ENCODE data around the gene PLEKHO2. TPM values are rescaled to one million over a fixed set of nuclear protein-coding genes. Genes with fewer than 3 reads are reported as not detected.

The PLEKHO2 gene
- polyA plus RNA-seq, 1 of the 3 experiments (the other 2 are of a cell fraction) = 7.8 TPM

DNA sequence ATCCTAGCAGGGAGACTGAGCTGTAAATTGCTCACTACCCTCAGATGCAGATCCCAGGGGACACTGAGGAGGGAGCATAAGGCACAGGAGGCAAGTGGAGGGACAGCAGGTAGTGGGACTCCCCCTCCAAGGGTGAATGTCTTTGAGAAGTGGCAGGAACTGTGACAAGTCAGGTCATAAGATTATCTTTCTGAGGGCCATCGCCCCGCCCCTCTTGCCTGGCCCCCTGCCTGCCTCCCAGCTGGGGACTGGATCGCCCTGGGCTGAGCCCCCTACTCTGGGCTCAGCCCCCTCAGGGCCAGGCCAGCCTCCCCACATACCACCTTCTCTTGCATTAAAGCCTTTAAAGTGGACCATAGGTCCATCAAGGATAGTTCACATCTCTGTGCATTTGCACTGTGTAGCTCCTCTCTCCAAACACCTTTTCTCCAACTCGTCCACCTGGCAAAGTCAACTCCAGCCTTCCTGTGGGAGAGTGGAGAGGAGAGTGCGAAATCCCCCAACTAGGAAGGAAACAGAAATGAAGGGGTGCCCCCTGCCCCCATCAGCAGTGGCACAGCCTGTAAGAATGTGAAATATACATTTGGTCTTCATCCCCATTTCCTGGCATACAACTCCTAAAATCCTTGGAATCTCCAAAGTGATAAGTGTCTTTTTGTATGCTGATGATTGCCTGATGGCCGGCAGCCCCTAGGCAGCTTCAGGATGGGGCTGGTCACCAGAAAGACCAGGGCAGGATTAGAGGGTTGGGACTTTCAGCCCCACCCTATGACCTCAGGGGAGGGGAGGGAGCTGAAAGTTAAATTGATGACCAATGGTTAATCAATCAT, 31.0 kb upstream of the PLEKHO2 start:
- Histone ChIP-seq H2AFZ (ENCODE audit: low read depth) (peak overlapping the region; percentile 59; the same call in 1 of the 2 replicates), H3K4me1 (ENCODE audit: control insufficient read depth in 1 of 2, insufficient read depth in 2 of 2, low read depth in 1 of 2, low read length in 1 of 2) (peaks cover 0 to 14% of the 10 kb centered on the region in 2 experiments; a peak in 2 of 4 replicates), H3K9me3 (no peaks in the 10 kb centered on the region), H3K36me3 (replicated peaks in 1 of 2; ENCODE audit: control insufficient read depth in 1 of 2, insufficient read depth in 2 of 2, low read length in 1 of 2) (no peaks in the 10 kb centered on the region), H3K4me3 (ENCODE audit: low read depth in 2 of 2, low read length in 1 of 2) (no peak overlapping the region), H3K27ac (ENCODE audit: low read depth in 2 of 2, low read length in 1 of 2) (no peak overlapping the region), H3K4me2 (no peak overlapping the region), H3F3A (replicated peaks; ENCODE audit: insufficient read depth) (no peaks in the 10 kb centered on the region), H3K27me3 (ENCODE audit: insufficient read depth) (no peaks in the 10 kb centered on the region), H3K9me2 (no peaks in the 10 kb centered on the region), H3K9ac (no peak overlapping the region), H4K20me1 (ENCODE audit: insufficient read depth) (no peaks in the 10 kb centered on the region), H3K79me2 (ENCODE audit: insufficient read depth) (no peaks in the 10 kb centered on the region)
- POLR2A ChIA-PET = interaction anchor here (1.0 kb wide), 1 partner anchor 9 kb away, joined by 3 read pairs; no protein-coding TSS in a partner anchor
- DNase-seq = peak; percentile 19
- TF ChIP-seq RAD21 (IDR thresholded peaks at IDR 0.05; ENCODE audit: low read length) (no peak), TAF1 (IDR thresholded peaks at IDR 0.05; ENCODE audit: borderline replicate concordance, low read depth, low read length) (no peak), POLR2AphosphoS5 (IDR thresholded peaks at IDR 0.05; ENCODE audit: low read depth, low read length) (no peak), EP300 (IDR thresholded peaks at IDR 0.05; ENCODE audit: borderline replicate concordance in 1 of 2, low read depth in 1 of 2, low read length in 1 of 2) (no peak)
- TF ChIP-seq, protein P1, sequence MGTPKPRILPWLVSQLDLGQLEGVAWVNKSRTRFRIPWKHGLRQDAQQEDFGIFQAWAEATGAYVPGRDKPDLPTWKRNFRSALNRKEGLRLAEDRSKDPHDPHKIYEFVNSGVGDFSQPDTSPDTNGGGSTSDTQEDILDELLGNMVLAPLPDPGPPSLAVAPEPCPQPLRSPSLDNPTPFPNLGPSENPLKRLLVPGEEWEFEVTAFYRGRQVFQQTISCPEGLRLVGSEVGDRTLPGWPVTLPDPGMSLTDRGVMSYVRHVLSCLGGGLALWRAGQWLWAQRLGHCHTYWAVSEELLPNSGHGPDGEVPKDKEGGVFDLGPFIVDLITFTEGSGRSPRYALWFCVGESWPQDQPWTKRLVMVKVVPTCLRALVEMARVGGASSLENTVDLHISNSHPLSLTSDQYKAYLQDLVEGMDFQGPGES (IDR thresholded peaks at IDR 0.05; ENCODE audit: low read depth, low read length) = no peak
- 87% methylated on average over 4 of the region's 6 CpGs for WGBS (ENCODE audit: low lambda C conversion rate)
- CTCF ChIA-PET = interaction anchor here (0.6 to 9.5 kb wide), 32 partner anchors 10 to 489 kb away, joined by 3 to 286 read pairs (median 6); partner anchors contain the start of gene RBPMS2

DNA sequence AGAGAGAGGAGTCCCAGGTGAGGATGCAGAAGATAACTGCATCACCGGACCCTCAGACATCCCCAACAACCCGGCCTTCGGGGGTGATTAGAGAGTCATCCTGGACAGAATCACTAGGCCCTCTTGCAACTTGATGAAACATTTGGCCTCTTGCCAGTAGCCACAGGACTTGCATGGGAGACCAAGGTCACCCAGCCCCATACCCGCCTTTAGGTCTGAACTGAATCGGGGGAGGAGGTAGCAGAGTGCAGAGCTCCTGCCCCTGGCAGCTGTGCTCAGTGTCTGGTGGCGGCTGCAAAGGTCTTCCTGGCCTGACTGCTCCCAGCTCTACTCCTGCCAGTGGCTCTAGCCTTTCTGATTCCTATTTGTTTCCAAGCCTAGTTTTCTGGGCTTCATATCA, 28.6 kb upstream of the PLEKHO2 start:
- H3K9ac ChIP-seq = no peak overlapping the region
- H3K4me2 ChIP-seq = no peak overlapping the region
- H3K4me3 ChIP-seq (ENCODE audit: low read depth in 2 of 2, low read length in 1 of 2) = no peak overlapping the region
- H3K4me1 ChIP-seq (ENCODE audit: control insufficient read depth in 1 of 2, insufficient read depth in 2 of 2, low read depth in 1 of 2, low read length in 1 of 2) = peaks cover 0 to 14% of the 10 kb centered on the region in 2 experiments; a peak in 2 of 4 replicates
- H2AFZ ChIP-seq (ENCODE audit: low read depth) = no peak overlapping the region
- H3K36me3 ChIP-seq (replicated peaks in 1 of 2; ENCODE audit: control insufficient read depth in 1 of 2, insufficient read depth in 2 of 2, low read length in 1 of 2) = no peaks in the 10 kb centered on the region
- H3K27ac ChIP-seq (ENCODE audit: low read depth in 2 of 2, low read length in 1 of 2) = peak overlapping the region in 1 of 2 experiments; percentile 77; a peak in 2 of 4 replicates
- H3K27me3 ChIP-seq (ENCODE audit: insufficient read depth) = no peaks in the 10 kb centered on the region
- ChIA-PET POLR2A (interaction anchor here (1.4 to 1.9 kb wide), 2 partner anchors 12 to 80 kb away, joined by 5 to 6 read pairs; partner anchors contain the start of gene PIF1), CTCF (interaction anchor here (0.9 to 9.5 kb wide), 4 partner anchors 11 to 118 kb away, joined by 3 to 286 read pairs (median 4); partner anchors contain the start of gene PIF1)
- peak; percentile 84 for DNase-seq
- no peaks in the 10 kb centered on the region for H4K20me1 ChIP-seq (ENCODE audit: insufficient read depth)
- WGBS (ENCODE audit: low lambda C conversion rate) = 60% methylated on average over 1 of the region's 6 CpGs
- H3F3A ChIP-seq (replicated peaks; ENCODE audit: insufficient read depth) = no peaks in the 10 kb centered on the region
- H3K9me2 ChIP-seq = no peaks in the 10 kb centered on the region
- no peaks in the 10 kb centered on the region for H3K79me2 ChIP-seq (ENCODE audit: insufficient read depth)
- H3K9me3 ChIP-seq = no peaks in the 10 kb centered on the region
- TF ChIP-seq GABPA (IDR thresholded peaks at IDR 0.05; ENCODE audit: low read depth) (no peak), EZH2phosphoT487 (IDR thresholded peaks at IDR 0.05; ENCODE audit: borderline replicate concordance, low read depth) (no peak), YY1 (IDR thresholded peaks at IDR 0.05; ENCODE audit: low read depth) (no peak), NFIC (IDR thresholded peaks at IDR 0.05; ENCODE audit: borderline replicate concordance) (peak; percentile 69), FOSL2 (IDR thresholded peaks at IDR 0.05; ENCODE audit: borderline replicate concordance, low read depth) (no peak), NRF1 (IDR thresholded peaks at IDR 0.05; ENCODE audit: low read depth, low read length) (no peak), SIN3A (IDR thresholded peaks at IDR 0.05; ENCODE audit: borderline replicate concordance, low read depth, low read length) (no peak), EP300 (IDR thresholded peaks at IDR 0.05; ENCODE audit: borderline replicate concordance in 1 of 2, low read depth in 1 of 2, low read length in 1 of 2) (peak in 1 of 2 experiments; percentile 40; a peak in 2 of 4 replicates), MEF2A (IDR thresholded peaks at IDR 0.05; ENCODE audit: borderline replicate concordance, low read depth) (no peak), FOXM1 (IDR thresholded peaks at IDR 0.05; ENCODE audit: low read depth) (no peak), TCF12 (IDR thresholded peaks at IDR 0.05) (no peak)
- TF ChIP-seq, protein P2, sequence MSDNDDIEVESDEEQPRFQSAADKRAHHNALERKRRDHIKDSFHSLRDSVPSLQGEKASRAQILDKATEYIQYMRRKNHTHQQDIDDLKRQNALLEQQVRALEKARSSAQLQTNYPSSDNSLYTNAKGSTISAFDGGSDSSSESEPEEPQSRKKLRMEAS (IDR thresholded peaks at IDR 0.05; ENCODE audit: low read depth) = no peak
- TF ChIP-seq, protein P1 (IDR thresholded peaks at IDR 0.05; ENCODE audit: low read depth, low read length) = no peak
- TF ChIP-seq, protein P3, sequence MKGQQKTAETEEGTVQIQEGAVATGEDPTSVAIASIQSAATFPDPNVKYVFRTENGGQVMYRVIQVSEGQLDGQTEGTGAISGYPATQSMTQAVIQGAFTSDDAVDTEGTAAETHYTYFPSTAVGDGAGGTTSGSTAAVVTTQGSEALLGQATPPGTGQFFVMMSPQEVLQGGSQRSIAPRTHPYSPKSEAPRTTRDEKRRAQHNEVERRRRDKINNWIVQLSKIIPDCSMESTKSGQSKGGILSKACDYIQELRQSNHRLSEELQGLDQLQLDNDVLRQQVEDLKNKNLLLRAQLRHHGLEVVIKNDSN (IDR thresholded peaks at IDR 0.05; ENCODE audit: borderline replicate concordance, low read depth) = no peak
- TF ChIP-seq, protein P4, sequence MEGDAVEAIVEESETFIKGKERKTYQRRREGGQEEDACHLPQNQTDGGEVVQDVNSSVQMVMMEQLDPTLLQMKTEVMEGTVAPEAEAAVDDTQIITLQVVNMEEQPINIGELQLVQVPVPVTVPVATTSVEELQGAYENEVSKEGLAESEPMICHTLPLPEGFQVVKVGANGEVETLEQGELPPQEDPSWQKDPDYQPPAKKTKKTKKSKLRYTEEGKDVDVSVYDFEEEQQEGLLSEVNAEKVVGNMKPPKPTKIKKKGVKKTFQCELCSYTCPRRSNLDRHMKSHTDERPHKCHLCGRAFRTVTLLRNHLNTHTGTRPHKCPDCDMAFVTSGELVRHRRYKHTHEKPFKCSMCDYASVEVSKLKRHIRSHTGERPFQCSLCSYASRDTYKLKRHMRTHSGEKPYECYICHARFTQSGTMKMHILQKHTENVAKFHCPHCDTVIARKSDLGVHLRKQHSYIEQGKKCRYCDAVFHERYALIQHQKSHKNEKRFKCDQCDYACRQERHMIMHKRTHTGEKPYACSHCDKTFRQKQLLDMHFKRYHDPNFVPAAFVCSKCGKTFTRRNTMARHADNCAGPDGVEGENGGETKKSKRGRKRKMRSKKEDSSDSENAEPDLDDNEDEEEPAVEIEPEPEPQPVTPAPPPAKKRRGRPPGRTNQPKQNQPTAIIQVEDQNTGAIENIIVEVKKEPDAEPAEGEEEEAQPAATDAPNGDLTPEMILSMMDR (IDR thresholded peaks at IDR 0.05) = no peak
